ENCODE measurements around the gene MRPL23.

GRCh38 chr11:1934335-1935155 is 12.6 kb upstream of the MRPL23 start:
- no peak for TF ChIP-seq POLR2AphosphoS5 (IDR thresholded peaks at IDR 0.05; ENCODE audit: low read depth, low read length)
- no peak for TF ChIP-seq SPI1 (IDR thresholded peaks at IDR 0.05; ENCODE audit: low read depth, low read length)
- no peak for TF ChIP-seq TAF1 (IDR thresholded peaks at IDR 0.05; ENCODE audit: low read depth, low read length)
- TF ChIP-seq POLR2A (IDR thresholded peaks at IDR 0.05; ENCODE audit: low read depth, low read length) = no peak
- TF ChIP-seq POU2F2 (IDR thresholded peaks at IDR 0.05; ENCODE audit: low read depth, low read length) = no peak
- no peak for TF ChIP-seq PAX5 (IDR thresholded peaks at IDR 0.05; ENCODE audit: insufficient read depth, low read length, severe bottlenecking)

All from GM12891 (cell line).